C1 segment of cervical spinal cord (tissue), 14 donors: Measurements from ENCODE around the gene CCHCR1.
A peak's percentile ranks its signal among the peaks of the same experiment; 100 is the strongest.

Source experiments
- DNase-seq, 14 donors: peaks; one replicate each; lab custom pipeline; 2025; lab: John Stamatoyannopoulos, UW

CCHCR1 gene

GRCh38 chr6:31110825-31111582, 46.6 kb downstream of the CCHCR1 start:
- peak in 1 of 14 donors; percentile 26 for DNase-seq

- DNase-seq = no peak
Observed at GRCh38 chr6:31107052-31107451, 50.5 kb downstream of the CCHCR1 start.

GRCh38 chr6:31103136-31103535, 54.5 kb downstream of the CCHCR1 start:
- DNase-seq = no peak

- DNase-seq = no peak
Observed at GRCh38 chr6:31098449-31098938, 59.1 kb downstream of the CCHCR1 start.

- DNase-seq = peak in 1 of 14 donors; percentile 12
Observed at GRCh38 chr6:31096656-31097055, 60.9 kb downstream of the CCHCR1 start.

GRCh38 chr6:31096215-31096614, 61.4 kb downstream of the CCHCR1 start:
- no peak for DNase-seq

GRCh38 chr6:31094389-31094881, 63.2 kb downstream of the CCHCR1 start:
- peak in 2 of 14 donors; percentile 37 to 97 for DNase-seq

- no peak for DNase-seq
Observed at GRCh38 chr6:31092769-31093505, 64.7 kb downstream of the CCHCR1 start.
